Ectodermal cell (in vitro differentiated cells): ENCODE data around the gene MRRF.

Source experiments
- H3K27ac ChIP-seq: 2 replicates; pipeline ENCODE4 v1.7.0; 2013; ENCODE audit warnings: mild to moderate bottlenecking, low read depth, low read length; ENCODE audit not compliant: insufficient read depth, poor library complexity, severe bottlenecking
- H3K27me3 ChIP-seq: 2 replicates; pipeline ENCODE4 v1.7.0; 2013; ENCODE audit warnings: mild to moderate bottlenecking, low read length; ENCODE audit not compliant: insufficient read depth, control insufficient read depth, poor library complexity, severe bottlenecking
- H3K36me3 ChIP-seq: one replicate; pipeline ENCODE4 v1.7.0; 2013; ENCODE audit warnings: low read length; ENCODE audit not compliant: control insufficient read depth, insufficient read depth
- H3K4me1 ChIP-seq: one replicate; pipeline ENCODE4 v1.7.0; 2013; ENCODE audit warnings: low read length; ENCODE audit not compliant: control insufficient read depth, insufficient read depth
- H3K4me3 ChIP-seq: 2 replicates; pipeline ENCODE4 v1.7.0; 2013; ENCODE audit warnings: low read depth, low read length, control low read depth; ENCODE audit not compliant: insufficient read depth
- H3K9me3 ChIP-seq: 2 replicates; pipeline ENCODE4 v1.7.0; 2013; ENCODE audit warnings: mild to moderate bottlenecking, low read length, moderate library complexity; ENCODE audit not compliant: control insufficient read depth
- WGBS, 2 experiments: methylation state at CpG; one replicate each; pipeline ENCODE4 v1.1.7; 2013; ENCODE audit warnings: missing lambda C conversion rate in 2 of 2; 5-methylcytosine and 5-hydroxymethylcytosine counted together

The MRRF gene

GRCh38 chr9:122276096-122276495, 11.4 kb downstream of the MRRF start:
- Histone ChIP-seq H3K36me3 (peaks cover 5% of the 10 kb centered on the region), H3K27me3 (no peaks in the 10 kb centered on the region), H3K9me3 (no peaks in the 10 kb centered on the region), H3K4me1 (no peaks in the 10 kb centered on the region), H3K27ac (no peak overlapping the region), H3K4me3 (no peak overlapping the region)
- 93 to 94% methylated on average over 7 of the region's 7 CpGs for WGBS, 2 experiments

GRCh38 chr9:122277285-122277897, 12.7 kb downstream of the MRRF start:
- no peak overlapping the region for H3K4me3 ChIP-seq
- no peaks in the 10 kb centered on the region for H3K9me3 ChIP-seq
- H3K4me1 ChIP-seq: no peaks in the 10 kb centered on the region
- H3K27me3 ChIP-seq: no peaks in the 10 kb centered on the region
- H3K27ac ChIP-seq: no peak overlapping the region
- peaks cover 1% of the 10 kb centered on the region for H3K36me3 ChIP-seq
- WGBS, 2 experiments: 90 to 95% methylated on average over 9 of the region's 10 CpGs

GRCh38 chr9:122281368-122281767, 16.7 kb downstream of the MRRF start:
- Histone ChIP-seq H3K4me1 (no peaks in the 10 kb centered on the region), H3K36me3 (peaks cover 4% of the 10 kb centered on the region), H3K4me3 (no peak overlapping the region), H3K27me3 (no peaks in the 10 kb centered on the region), H3K27ac (no peak overlapping the region), H3K9me3 (no peaks in the 10 kb centered on the region)
- 83 to 94% methylated on average over 4 to 5 of the region's 5 CpGs for WGBS, 2 experiments

- WGBS, 2 experiments: 85 to 90% methylated on average over 1 of the region's 1 CpG
- peaks cover 4% of the 10 kb centered on the region for H3K36me3 ChIP-seq
Observed at GRCh38 chr9:122286764-122287163, 22.1 kb downstream of the MRRF start.

GRCh38 chr9:122287214-122287720, 22.6 kb downstream of the MRRF start:
- no peaks in the 10 kb centered on the region for H3K27me3 ChIP-seq
- H3K9me3 ChIP-seq: no peaks in the 10 kb centered on the region
- no peak overlapping the region for H3K4me3 ChIP-seq
- H3K4me1 ChIP-seq: no peaks in the 10 kb centered on the region
- H3K36me3 ChIP-seq: peaks cover 4% of the 10 kb centered on the region
- no peak overlapping the region for H3K27ac ChIP-seq
- 96 to 100% methylated on average over 1 of the region's 1 CpG for WGBS, 2 experiments

More at GRCh38 chr9:122286764-122287163, 22.1 kb downstream of the MRRF start:
- no peaks in the 10 kb centered on the region for H3K9me3 ChIP-seq
- H3K27ac ChIP-seq: no peak overlapping the region
- H3K27me3 ChIP-seq: no peaks in the 10 kb centered on the region
- no peak overlapping the region for H3K4me3 ChIP-seq
- no peaks in the 10 kb centered on the region for H3K4me1 ChIP-seq

GRCh38 chr9:122291458-122291857, 26.8 kb downstream of the MRRF start:
- Histone ChIP-seq H3K27ac (no peak overlapping the region), H3K27me3 (no peaks in the 10 kb centered on the region), H3K9me3 (no peaks in the 10 kb centered on the region), H3K4me1 (no peaks in the 10 kb centered on the region), H3K36me3 (peaks cover 6% of the 10 kb centered on the region), H3K4me3 (no peak overlapping the region)
- WGBS, 2 experiments: 95 to 96% methylated on average over 3 of the region's 3 CpGs

- H3K27me3 ChIP-seq: no peaks in the 10 kb centered on the region
- H3K9me3 ChIP-seq: no peaks in the 10 kb centered on the region
- H3K4me1 ChIP-seq: no peaks in the 10 kb centered on the region
- H3K4me3 ChIP-seq: no peak overlapping the region
- H3K27ac ChIP-seq: no peak overlapping the region
- H3K36me3 ChIP-seq: peaks cover 6% of the 10 kb centered on the region
- WGBS, 2 experiments: 95% methylated on average over 4 of the region's 4 CpGs
Observed at GRCh38 chr9:122294531-122294930, 29.8 kb downstream of the MRRF start.

GRCh38 chr9:122297512-122297911, 32.8 kb downstream of the MRRF start:
- Histone ChIP-seq H3K9me3 (no peaks in the 10 kb centered on the region), H3K27ac (no peak overlapping the region), H3K4me3 (no peak overlapping the region), H3K4me1 (no peaks in the 10 kb centered on the region), H3K27me3 (no peaks in the 10 kb centered on the region), H3K36me3 (peaks cover 5% of the 10 kb centered on the region)
- WGBS, 2 experiments: 91% methylated on average over 3 of the region's 3 CpGs

GRCh38 chr9:122302237-122303093, 37.8 kb downstream of the MRRF start:
- no peaks in the 10 kb centered on the region for H3K9me3 ChIP-seq
- no peak overlapping the region for H3K27ac ChIP-seq
- 87 to 100% methylated on average over 2 to 5 of the region's 5 CpGs for WGBS, 2 experiments
- no peaks in the 10 kb centered on the region for H3K36me3 ChIP-seq
- no peaks in the 10 kb centered on the region for H3K27me3 ChIP-seq
- no peak overlapping the region for H3K4me3 ChIP-seq
- H3K4me1 ChIP-seq: no peaks in the 10 kb centered on the region

- Histone ChIP-seq H3K4me1 (no peaks in the 10 kb centered on the region), H3K27ac (no peak overlapping the region), H3K27me3 (no peaks in the 10 kb centered on the region), H3K36me3 (no peaks in the 10 kb centered on the region), H3K9me3 (no peaks in the 10 kb centered on the region), H3K4me3 (no peak overlapping the region)
- 77 to 78% methylated on average over 5 of the region's 5 CpGs for WGBS, 2 experiments
Observed at GRCh38 chr9:122307061-122307460, 42.4 kb downstream of the MRRF start.
